Endothelial cell of umbilical vein (primary cell): ENCODE data around the gene ARFGEF3. TPM values are rescaled to one million over a fixed set of nuclear protein-coding genes. Genes with fewer than 3 reads are reported as not detected.

Experiments
- BruUV-seq: library from RNA; stranded (reverse); fragments of 400-500 nt; replicated peaks from 2 replicates; lab custom pipeline; 2021; lab: Mats Ljungman, UMichigan
- CTCF ChIA-PET: fragments of 300-600, 350-600 bp; sonication (Branson Sonifier 250); formaldehyde crosslinking; loops from one replicate; lab custom pipeline; 2021; ENCODE audit warnings: antibody characterized with exemption, inconsistent platforms; lab: Charles Lee
- POLR2A ChIA-PET: fragments of 300-600, 350-600 bp; sonication (Branson Sonifier 250); formaldehyde crosslinking; loops from one replicate; lab custom pipeline; 2021; ENCODE audit warnings: antibody characterized with exemption, inconsistent platforms; lab: Charles Lee
- DNase-seq: peaks from one replicate; pipeline ENCODE4 v3.0.0-alpha.2; 2011; ENCODE audit warnings: low read depth, low spot score
- FAIRE-seq: peaks from 2 replicates; lab custom pipeline; 2011; peaks lifted over from hg19 to GRCh38; lab: Jason Lieb, UNC
- H2AFZ ChIP-seq: 2 replicates; pipeline ENCODE4 v1.6.0; 2012; ENCODE audit warnings: low read depth, low read length, control low read depth, inconsistent platforms
- H3K27ac ChIP-seq: 2 replicates; pipeline ENCODE4 v1.5.1; 2011; ENCODE audit warnings: low read depth, mild to moderate bottlenecking, control low read depth, low read length, moderate library complexity; ENCODE audit not compliant: insufficient read depth
- H3K27me3 ChIP-seq, 2 experiments: 2 replicates each; pipeline versions ENCODE4 v1.6.0 to v1.6.1; 2011; ENCODE audit warnings: low read length in 2 of 2, mixed read lengths in 1 of 2; ENCODE audit not compliant: control insufficient read depth in 2 of 2, insufficient read depth in 2 of 2
- H3K36me3 ChIP-seq, 2 experiments: 2 replicates in 1 of 2; 3 replicates in 1 of 2; pipeline ENCODE4 v1.5.1; 2011; ENCODE audit warnings: low read length in 2 of 2, mild to moderate bottlenecking in 1 of 2, moderate library complexity in 1 of 2; ENCODE audit not compliant: control insufficient read depth in 2 of 2, insufficient read depth in 2 of 2; ENCODE audit errors: extremely low read depth in 1 of 2
- H3K4me1 ChIP-seq: 3 replicates; pipeline ENCODE4 v1.5.1; 2011; ENCODE audit warnings: mild to moderate bottlenecking, low read length; ENCODE audit not compliant: control insufficient read depth, insufficient read depth; ENCODE audit errors: extremely low read depth
- H3K4me2 ChIP-seq: 2 replicates; pipeline ENCODE4 v1.6.1; 2011; ENCODE audit warnings: low read length, control low read depth, mixed read lengths; ENCODE audit not compliant: insufficient read depth
- H3K4me3 ChIP-seq, 3 experiments: fragments of 200-600 bp in 1 of 3; sonication (generic), shearing (Covaris generic) in 1 of 3; replicated peaks in 1 of 3; 2 replicates each; pipeline ENCODE4 v1.5.1; 2011 to 2016; ENCODE audit warnings: control low read depth in 3 of 3, low read length in 3 of 3, mild to moderate bottlenecking in 2 of 3, inconsistent platforms in 1 of 3, low read depth in 1 of 3, moderate library complexity in 1 of 3; ENCODE audit not compliant: insufficient read depth in 1 of 3
- H3K79me2 ChIP-seq: 2 replicates; pipeline ENCODE4 v1.6.0; 2012; ENCODE audit warnings: low read length, inconsistent platforms; ENCODE audit not compliant: control insufficient read depth, insufficient read depth
- H3K9ac ChIP-seq: replicated peaks from 2 replicates; pipeline ENCODE3; 2011; ENCODE audit warnings: low read length, control low read depth; ENCODE audit not compliant: insufficient read depth; ENCODE audit errors: extremely low read depth
- H3K9me1 ChIP-seq: replicated peaks from 3 replicates; pipeline ENCODE4 v1.6.0; 2011; ENCODE audit warnings: mild to moderate bottlenecking, low read length; ENCODE audit not compliant: control insufficient read depth, insufficient read depth; ENCODE audit errors: extremely low read depth
- H3K9me3 ChIP-seq: replicated peaks from 2 replicates; pipeline ENCODE4 v1.5.1; 2012; ENCODE audit warnings: low read length, inconsistent platforms; ENCODE audit not compliant: control insufficient read depth, insufficient read depth
- H4K20me1 ChIP-seq: replicated peaks from 2 replicates; pipeline ENCODE3; 2011; ENCODE audit warnings: mild to moderate bottlenecking, low read length; ENCODE audit not compliant: control insufficient read depth, insufficient read depth; ENCODE audit errors: extremely low read depth
- CTCF ChIP-seq, 2 donors: IDR thresholded peaks; 1 replicate in 1 of 2; 2 replicates in 1 of 2; pipeline ENCODE4 v1.5.1; 2011; ENCODE audit warnings: low read length in 2 of 2, mild to moderate bottlenecking in 2 of 2, moderate library complexity in 2 of 2, control low read depth in 1 of 2, inconsistent platforms in 1 of 2, low read depth in 1 of 2; ENCODE audit not compliant: insufficient read depth in 1 of 2; ENCODE audit errors: extremely low read depth in 1 of 2
- EZH2 ChIP-seq: IDR thresholded peaks from 2 replicates; pipeline ENCODE4 v1.6.1; 2012; ENCODE audit warnings: borderline replicate concordance, low read depth, mild to moderate bottlenecking, moderate library complexity, low read length, inconsistent platforms; ENCODE audit not compliant: severe bottlenecking
- FOS ChIP-seq: IDR thresholded peaks from 2 replicates; pipeline ENCODE4 v1.6.1; 2011; ENCODE audit warnings: mild to moderate bottlenecking, low read length, moderate library complexity, borderline replicate concordance; ENCODE audit not compliant: insufficient read depth
- GATA2 ChIP-seq: IDR thresholded peaks from 2 replicates; pipeline ENCODE4 v1.7.0; 2011; ENCODE audit warnings: low read depth, mild to moderate bottlenecking, moderate library complexity, mixed read lengths, low read length; ENCODE audit not compliant: insufficient read length, insufficient read depth
- JUN ChIP-seq: IDR thresholded peaks from 2 replicates; pipeline ENCODE4 v1.6.1; 2011; ENCODE audit warnings: borderline replicate concordance, low read depth; ENCODE audit not compliant: insufficient read length, insufficient read depth
- MAX ChIP-seq: IDR thresholded peaks from 2 replicates; pipeline ENCODE4 v1.6.1; 2011; ENCODE audit not compliant: insufficient read depth, insufficient read length
- MYC ChIP-seq: IDR thresholded peaks from one replicate; pipeline ENCODE4 v1.6.1; 2011; ENCODE audit warnings: mild to moderate bottlenecking, low read depth, low read length
- POLR2A ChIP-seq: IDR thresholded peaks from 2 replicates; pipeline ENCODE4 v1.6.1; 2012; ENCODE audit warnings: low read depth, mild to moderate bottlenecking, control low read depth, low read length
- POLR2AphosphoS5 ChIP-seq: IDR thresholded peaks from 2 replicates; pipeline ENCODE4 v1.6.1; 2012; ENCODE audit warnings: low read depth, mild to moderate bottlenecking, control low read depth, low read length, moderate library complexity; ENCODE audit not compliant: insufficient read depth
- dilution Hi-C: fragments of 300-500 bp; cut with MboI; formaldehyde crosslinking; loops from one replicate; pipeline ENCODE4 v1.15.0; 2019; ENCODE audit warnings: low sequenced_read_pairs; ENCODE audit not compliant: extremely low pct_ligation_motif_present
- intact Hi-C: fragments of 100-400 bp; cut with micrococcal nuclease; formaldehyde crosslinking; loops from one replicate; pipeline ENCODE4 v1.10.0; 2022
- polyA plus RNA-seq, 4 experiments: library from polyadenylated mRNA; depleted of rRNA in 3 of 4; stranded (reverse) in 3 of 4; unstranded in 1 of 4; fragments of >200 nt; gene quantifications; 2 replicates each; pipeline versions ENCODE4 v1.2.1 to v1.2.3, GENCODE V29; 2011 to 2012; ENCODE audit warnings: missing spikeins in 1 of 4
- total RNA-seq: library from RNA; stranded (reverse); gene quantifications from 2 replicates; pipeline ENCODE4 v1.2.3, GENCODE V29; 2021

Gene ARFGEF3
- total and polyA plus RNA-seq, 2 donors (not counting 3 experiments of a cell fraction or from before 2014, with no cell fraction given) = 1.3 to 7.3 TPM

- dilution Hi-C loops = no loop called here
- intact Hi-C loops = loop anchor here (2.0 kb wide), 1 partner anchor 32 kb away; the partner anchor contains the start of gene HEBP2
- no peaks in the 10 kb centered on the region for H3K9me3 ChIP-seq
- H3K36me3 ChIP-seq = no peaks in the 10 kb centered on the region
- TF ChIP-seq GATA2 (peak; percentile 13), POLR2A (no peak), EZH2 (no peak), CTCF (IDR thresholded peaks at IDR 0.05; ENCODE audit: extremely low read depth in 1 of 2, insufficient read depth in 1 of 2, low read depth in 1 of 2, low read length in 2 of 2) (peak in 1 of 2 donors; percentile 11), JUN (peak; percentile 63), POLR2AphosphoS5 (no peak), MAX (no peak), MYC (no peak), FOS (peak; percentile 72)
- peak overlapping the region; percentile 12 for H3K4me2 ChIP-seq
- BruUV-seq = no TSS peak
- H2AFZ ChIP-seq = no peak overlapping the region
- peaks cover 23% of the 10 kb centered on the region for H3K4me1 ChIP-seq
- no peaks in the 10 kb centered on the region for H3K79me2 ChIP-seq
- no peak for FAIRE-seq
- H3K27me3 ChIP-seq = no peaks in the 10 kb centered on the region
- peak; percentile 79 for DNase-seq
- no peak overlapping the region for H3K9ac ChIP-seq
- no peak overlapping the region for H3K4me3 ChIP-seq
- H4K20me1 ChIP-seq = no peaks in the 10 kb centered on the region
- H3K27ac ChIP-seq = peak overlapping the region; percentile 35
- no peaks in the 10 kb centered on the region for H3K9me1 ChIP-seq
- CTCF ChIA-PET = interaction anchor here (0.6 to 1.8 kb wide), 10 partner anchors 8 to 257 kb away, joined by 3 to 9 read pairs (median 4); partner anchors contain the start of genes ARFGEF3 and HEBP2
- POLR2A ChIA-PET = interaction anchor here (0.7 kb wide), 1 partner anchor 56 kb away, joined by 3 read pairs; no protein-coding TSS in a partner anchor
Measured at GRCh38 chr6:138372711-138373463, 211.1 kb downstream of the ARFGEF3 start.
